Brain microvascular endothelial cell (primary cell): Measurements from ENCODE around the gene MFAP1.
"Not testable (repeated sequence)": the region's sequence is repeated elsewhere in the genome, so short reads cannot be mapped to it uniquely, and the experiment has no call there.

ENCODE experiments used
- DNase-seq: peaks from one replicate; pipeline ENCODE4 v3.0.0-alpha.2; 2020
- H3K27ac ChIP-seq: fragments of 250-450 bp; sonication (Bioruptor Pico); 2 replicates; pipeline ENCODE4 v1.5.1; 2020; ENCODE audit warnings: mild to moderate bottlenecking, moderate library complexity
- H3K27me3 ChIP-seq: fragments of 250-450 bp; sonication (Bioruptor Pico); replicated peaks from 2 replicates; pipeline ENCODE4 v1.5.1; 2020; ENCODE audit warnings: mild to moderate bottlenecking
- H3K36me3 ChIP-seq: fragments of 250-450 bp; sonication (Bioruptor Pico); replicated peaks from 2 replicates; pipeline ENCODE4 v1.5.1; 2020; ENCODE audit warnings: mild to moderate bottlenecking
- H3K4me3 ChIP-seq: 2 replicates; pipeline ENCODE4 v1.5.1; 2011; ENCODE audit warnings: low read depth, mild to moderate bottlenecking, control low read depth, low read length, moderate library complexity
- CTCF ChIP-seq: IDR thresholded peaks from 2 replicates; pipeline ENCODE4 v1.5.1; 2011; ENCODE audit warnings: low read depth, mild to moderate bottlenecking, moderate library complexity, low read length, control low read depth, inconsistent platforms; ENCODE audit errors: missing control alignments
- in situ Hi-C: cut with HindIII; loops from 2 replicates; pipeline ENCODE4 v1.10.0; 2017; ENCODE audit warnings: low sequenced_read_pairs, low pct_ligation_motif_present

The MFAP1 gene

GRCh38 chr15:43845421-43845820 is 20.9 kb upstream of the MFAP1 start:
- H3K4me3 ChIP-seq, result no peak overlapping the region
- DNase-seq, result peak; percentile 37
- H3K36me3 ChIP-seq, result no peaks in the 10 kb centered on the region
- in situ Hi-C loops, result no loop called here
- TF ChIP-seq CTCF, result no peak
- H3K27me3 ChIP-seq, result no peaks in the 10 kb centered on the region
- peak overlapping the region; percentile 32 for H3K27ac ChIP-seq

DNA sequence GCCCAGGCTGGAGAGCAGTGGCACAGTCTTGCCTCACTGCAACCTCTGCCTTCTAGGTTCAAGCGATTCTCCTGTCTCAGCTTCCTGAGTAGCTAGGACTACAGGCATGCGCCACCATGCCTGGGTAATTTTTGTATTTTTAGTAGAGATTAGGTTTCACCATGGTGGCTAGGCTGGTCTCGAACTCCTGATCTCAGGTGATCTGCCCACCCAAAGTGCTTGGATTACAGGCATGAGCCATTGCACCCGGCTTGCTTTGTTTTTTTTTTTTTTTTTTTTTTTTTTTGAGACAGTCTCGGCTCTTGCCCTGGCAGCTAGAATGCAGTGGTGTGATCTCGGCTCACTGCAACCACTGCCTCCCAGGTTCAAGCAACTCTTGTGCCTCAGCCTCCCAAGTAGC is 8.0 kb upstream of the MFAP1 start:
- H3K4me3 ChIP-seq, H3K27ac ChIP-seq, H3K27me3 ChIP-seq, H3K36me3 ChIP-seq, in situ Hi-C loops, DNase-seq: not testable (repeated sequence)

DNA sequence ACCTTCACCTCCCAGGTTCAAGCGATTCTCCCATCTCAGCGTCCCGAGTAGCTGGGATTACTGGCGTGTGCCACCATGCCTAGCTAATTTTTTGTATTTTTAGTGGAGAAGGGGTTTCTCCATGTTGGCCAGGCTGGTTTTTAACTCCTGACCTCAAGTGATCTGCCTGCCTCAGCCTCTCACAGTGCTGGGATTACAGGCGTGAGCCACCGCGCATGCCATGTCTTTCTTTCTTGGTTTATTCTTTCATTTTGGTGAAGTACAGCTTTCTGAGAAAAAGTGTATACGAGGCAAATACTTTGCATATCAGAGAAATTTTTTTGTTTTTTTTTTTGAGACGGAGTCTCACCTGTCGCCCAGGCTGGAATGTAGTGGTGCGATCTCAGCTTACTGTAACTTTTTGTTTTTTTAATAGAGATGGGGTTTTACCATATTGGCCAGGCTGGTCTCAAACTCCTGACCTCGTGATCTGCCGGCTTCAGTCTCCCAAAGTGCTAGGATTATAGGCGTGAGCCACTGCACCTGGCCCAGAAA is 7.1 kb upstream of the MFAP1 start:
- H3K4me3 ChIP-seq, H3K27ac ChIP-seq, DNase-seq, H3K27me3 ChIP-seq, in situ Hi-C loops, H3K36me3 ChIP-seq: not testable (repeated sequence)

DNA sequence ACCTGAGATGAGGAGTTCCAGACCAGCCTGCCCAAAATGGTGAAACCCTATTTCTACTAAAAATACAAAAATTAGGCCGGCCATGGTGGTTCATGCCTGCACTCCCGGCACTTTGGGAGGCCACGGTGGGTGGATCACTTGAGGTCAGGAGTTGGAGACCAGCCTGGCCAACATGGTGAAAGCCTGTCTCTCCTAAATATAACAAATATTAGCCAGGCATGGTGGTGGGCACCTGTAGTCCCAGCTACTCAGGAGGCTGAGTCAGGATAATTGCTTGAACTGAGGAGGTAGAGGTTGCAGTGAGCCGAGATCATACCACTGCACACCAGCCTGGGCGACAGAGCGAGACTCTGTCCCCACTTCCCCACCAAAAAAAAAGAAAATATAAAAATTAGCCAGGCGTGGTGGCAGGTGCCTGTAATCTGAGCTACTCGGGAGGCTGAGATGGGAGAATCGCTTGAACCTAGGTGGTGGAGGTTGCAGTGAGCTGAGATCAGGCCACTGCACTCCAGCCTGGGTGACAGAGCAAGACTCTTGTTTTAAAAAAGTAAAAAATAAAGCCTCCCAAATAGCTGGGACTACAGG is 6.3 kb upstream of the MFAP1 start:
- H3K36me3 ChIP-seq, DNase-seq, H3K27me3 ChIP-seq, H3K27ac ChIP-seq, in situ Hi-C loops, H3K4me3 ChIP-seq: not testable (repeated sequence)

GRCh38 chr15:43829951-43830540 is 5.6 kb upstream of the MFAP1 start:
- H3K27me3 ChIP-seq, H3K27ac ChIP-seq, H3K36me3 ChIP-seq, DNase-seq, H3K4me3 ChIP-seq, in situ Hi-C loops: not testable (repeated sequence)

DNA sequence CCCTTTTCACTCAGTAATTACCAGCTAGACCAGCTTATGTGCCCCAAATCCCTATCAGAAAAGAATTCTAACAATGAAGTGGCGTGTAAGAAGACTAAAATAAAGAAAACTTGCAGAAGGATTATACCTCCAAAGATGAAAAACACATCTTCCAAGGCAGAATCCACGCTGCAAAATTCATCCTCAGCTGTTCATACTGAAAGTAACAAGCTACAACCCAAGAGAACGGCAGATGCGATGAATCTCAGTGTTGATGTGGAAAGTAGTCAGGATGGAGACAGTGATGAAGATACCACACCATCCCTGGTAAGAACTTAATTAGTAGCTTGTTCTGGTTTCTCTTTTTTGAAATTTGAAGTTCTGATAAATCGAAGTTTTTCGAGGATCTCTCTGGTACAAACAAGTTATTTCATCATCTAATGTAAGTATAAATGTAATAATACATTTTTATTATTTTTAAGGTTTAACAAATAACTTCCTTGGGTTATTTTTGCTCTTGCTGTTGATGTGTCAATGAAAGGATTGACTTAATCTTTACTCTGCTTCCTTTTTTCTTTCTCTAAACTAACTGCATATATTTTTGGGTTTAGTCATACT is 3.7 kb upstream of the MFAP1 start:
- Histone ChIP-seq H3K27ac (no peak overlapping the region), H3K36me3 (no peaks in the 10 kb centered on the region), H3K27me3 (no peaks in the 10 kb centered on the region), H3K4me3 (peak overlapping the region; percentile 76)
- in situ Hi-C loops, result no loop called here
- TF ChIP-seq CTCF, result no peak
- no peak for DNase-seq

GRCh38 chr15:43826508-43827341 is 2.2 kb upstream of the MFAP1 start, which contains the start of gene WDR76:
Gene WDR76 (plus strand): TSS chr15:43827002. CDS start chr15:43827033, 31 bp downstream.
- Histone ChIP-seq H3K36me3 (no peaks in the 10 kb centered on the region), H3K4me3 (peak within 1 kb of the TSS; percentile 76), H3K27ac (no peak within 1 kb of the TSS), H3K27me3 (no peaks in the 10 kb centered on the region)
- in situ Hi-C loops, result no loop called here
- TF ChIP-seq CTCF, result no peak
- DNase-seq, result peak; percentile 53
